Activated naive CD4-positive, alpha-beta T cell treated with anti-CD3 and anti-CD28 coated beads, Interleukin-2, amount 50 U/mL, for 16 hours (primary cell): Measurements from ENCODE around the gene ANXA8.
"Not testable (repeated sequence)": the region's sequence is repeated elsewhere in the genome, so short reads cannot be mapped to it uniquely, and the experiment has no call there.

Source experiments
- DNase-seq: peaks from one replicate; pipeline ENCODE4 v3.0.0-alpha.2; 2020

Gene ANXA8

DNA sequence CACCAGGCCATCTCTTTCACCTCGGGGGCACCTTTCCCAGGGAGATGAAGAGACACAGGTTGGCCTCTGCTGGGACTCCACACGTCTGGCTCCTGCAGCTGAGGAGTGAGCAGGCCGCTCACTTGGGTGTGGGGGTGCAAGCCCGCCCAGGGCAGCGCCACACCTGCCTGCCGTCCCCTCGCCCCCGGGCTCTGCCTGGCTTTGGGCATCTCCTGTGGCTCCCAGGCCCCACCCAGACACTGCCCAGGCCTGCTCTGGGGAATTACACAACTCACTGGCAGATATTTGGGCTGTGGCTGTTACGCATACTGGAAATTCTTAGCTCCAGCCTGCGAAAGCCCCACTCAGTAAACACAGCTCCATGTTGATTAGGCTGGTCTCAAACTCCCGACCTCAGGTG, at the start of gene ANXA8:
ANXA8 (minus strand) TSS at position 193 of the 400 bp plus-strand sequence; CDS start at position 11, 182 bp downstream.
- not testable (repeated sequence) for DNase-seq

DNA sequence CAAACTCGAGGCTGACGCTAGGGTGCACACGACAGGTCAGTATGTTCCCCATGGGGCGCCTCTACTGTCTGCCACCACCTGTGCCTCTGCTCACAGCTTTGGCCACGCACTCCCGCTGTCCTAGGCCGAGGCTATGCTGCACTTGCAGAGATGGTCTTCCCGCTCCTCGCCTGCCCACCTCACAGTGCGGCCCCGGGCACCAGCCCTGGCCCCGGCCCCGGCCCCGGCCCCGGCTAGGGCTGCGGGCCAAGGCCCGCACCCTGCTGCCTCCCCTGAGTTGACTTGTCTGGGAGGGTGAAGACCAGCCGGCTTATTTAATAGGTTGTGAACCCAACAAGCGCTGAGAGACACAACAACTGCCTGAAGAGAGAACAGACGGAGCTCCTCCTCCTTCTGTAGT, 39.6 kb upstream of the ANXA8 start, which contains the start of gene AGAP9:
AGAP9 (minus strand) TSS at position 164 of the 400 bp plus-strand sequence; CDS start at position 52, 112 bp downstream.
- not testable (repeated sequence) for DNase-seq

DNA sequence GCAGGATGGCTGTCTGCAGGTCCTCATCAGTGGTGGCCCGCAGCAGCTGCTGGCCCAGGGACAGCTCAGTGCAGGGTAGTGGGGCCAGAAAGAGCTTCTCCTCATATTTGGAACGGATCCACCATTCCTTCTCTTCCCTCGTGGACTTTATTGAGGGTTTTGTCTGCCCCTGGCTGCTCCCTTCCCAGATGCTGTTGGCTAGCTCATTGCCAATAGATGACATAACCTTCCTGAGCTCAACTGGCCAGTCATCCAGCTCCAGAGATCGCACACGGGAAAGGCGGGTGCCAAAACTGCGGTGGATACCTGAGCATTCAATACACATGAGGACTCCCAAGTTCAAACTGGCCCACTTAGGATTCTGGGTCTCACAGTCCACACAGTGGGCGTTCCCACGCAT, 18.4 kb upstream of the ANXA8 start:
- not testable (repeated sequence) for DNase-seq

GRCh38 chr10:47494226-47494625, 10.3 kb upstream of the ANXA8 start:
- DNase-seq, result not testable (repeated sequence)

GRCh38 chr10:47491600-47491999, 7.7 kb upstream of the ANXA8 start, which contains the start of gene FAM25G:
Gene FAM25G (minus strand): TSS chr10:47491700. CDS start chr10:47491674, 26 bp downstream.
- not testable (repeated sequence) for DNase-seq

DNA sequence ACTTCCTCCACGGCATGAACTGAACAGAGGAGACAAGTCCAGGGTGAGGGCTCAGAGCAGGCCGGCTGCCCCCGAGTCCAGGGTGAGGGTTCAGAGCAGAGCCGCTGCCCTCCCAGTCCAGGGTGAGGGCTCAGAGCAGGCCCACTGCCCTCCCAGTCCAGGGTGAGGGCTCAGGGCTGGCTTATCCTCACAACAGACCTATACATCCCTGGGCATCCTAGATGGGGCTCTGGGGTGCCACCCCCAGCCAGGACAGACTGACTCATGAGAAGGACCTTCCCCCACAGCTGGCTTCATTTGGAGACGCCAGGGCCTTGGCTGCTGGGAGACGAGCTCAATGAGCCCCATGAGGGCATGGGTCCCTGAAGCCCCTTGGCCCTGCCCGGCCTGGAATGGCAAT, 5.7 kb upstream of the ANXA8 start:
- DNase-seq, result not testable (repeated sequence)

GRCh38 chr10:47485943-47486342, 2.0 kb upstream of the ANXA8 start:
- not testable (repeated sequence) for DNase-seq

DNA sequence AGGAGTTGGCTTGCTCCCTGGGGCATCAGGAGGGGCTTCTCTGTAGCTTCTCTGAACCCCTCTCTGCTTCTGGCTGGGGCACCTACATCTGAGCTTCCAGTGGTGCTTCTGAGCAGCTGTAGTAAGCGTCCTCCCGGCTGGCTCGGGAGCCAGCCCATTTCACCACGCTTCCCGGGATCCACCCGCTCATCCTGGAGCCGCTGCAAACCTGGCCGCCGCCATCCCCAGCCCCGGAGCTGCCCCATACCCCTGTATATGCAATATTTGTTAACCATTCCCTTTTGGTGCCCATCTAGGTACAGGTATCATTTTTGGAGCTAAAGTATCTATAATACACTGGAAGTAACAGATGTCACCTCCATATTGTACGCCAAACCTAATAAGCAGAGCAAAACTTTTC, 871 bp upstream of the ANXA8 start:
- DNase-seq, result not testable (repeated sequence)

GRCh38 chr10:47482367-47482766, 1.5 kb downstream of the ANXA8 start:
- DNase-seq, result not testable (repeated sequence)

GRCh38 chr10:47481768-47482181, 2.1 kb downstream of the ANXA8 start:
- DNase-seq, result not testable (repeated sequence)

- DNase-seq, result not testable (repeated sequence)
Measured at GRCh38 chr10:47481182-47481766, 2.6 kb downstream of the ANXA8 start.

GRCh38 chr10:47480133-47480532, 3.8 kb downstream of the ANXA8 start:
- not testable (repeated sequence) for DNase-seq

DNA sequence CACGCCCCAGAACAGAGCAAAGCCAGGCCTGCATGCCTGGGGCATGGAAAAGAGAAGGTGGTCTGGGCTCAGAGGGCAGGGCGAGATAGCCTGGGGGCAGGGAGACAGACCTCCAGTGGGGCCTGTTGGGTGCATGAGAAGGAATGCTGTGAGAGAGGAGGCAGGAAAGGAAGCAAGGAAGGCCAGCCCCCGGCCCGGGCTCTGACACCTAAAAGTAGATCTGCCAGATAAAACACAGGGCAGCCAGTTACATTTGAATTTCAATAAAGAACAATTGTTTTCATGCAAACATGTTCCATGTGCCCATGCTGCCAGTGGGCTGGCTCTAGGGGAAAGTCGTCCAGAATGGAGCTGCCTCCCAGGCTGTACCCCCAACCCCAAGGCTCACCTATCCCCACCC, 5.8 kb downstream of the ANXA8 start:
- not testable (repeated sequence) for DNase-seq

DNA sequence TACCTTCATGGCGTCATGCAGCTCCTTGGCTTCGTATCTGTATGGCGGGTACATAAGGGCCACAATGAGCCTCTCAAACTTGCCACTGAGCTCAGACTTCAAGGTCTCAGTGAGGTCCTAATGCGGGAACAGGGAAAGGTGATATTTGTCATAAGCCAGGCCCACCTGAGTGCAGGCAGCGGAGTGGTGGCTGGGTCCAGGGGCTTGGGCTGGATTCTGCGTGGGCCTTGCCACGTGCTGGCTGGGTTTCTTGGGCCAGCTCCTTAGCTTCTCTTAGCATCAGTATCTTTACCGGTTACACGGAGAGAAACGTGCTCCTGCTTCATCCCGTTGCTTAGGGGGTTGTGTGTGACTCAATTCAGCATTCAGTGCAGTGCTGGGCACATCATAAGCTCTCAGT, 6.8 kb downstream of the ANXA8 start:
- not testable (repeated sequence) for DNase-seq

DNA sequence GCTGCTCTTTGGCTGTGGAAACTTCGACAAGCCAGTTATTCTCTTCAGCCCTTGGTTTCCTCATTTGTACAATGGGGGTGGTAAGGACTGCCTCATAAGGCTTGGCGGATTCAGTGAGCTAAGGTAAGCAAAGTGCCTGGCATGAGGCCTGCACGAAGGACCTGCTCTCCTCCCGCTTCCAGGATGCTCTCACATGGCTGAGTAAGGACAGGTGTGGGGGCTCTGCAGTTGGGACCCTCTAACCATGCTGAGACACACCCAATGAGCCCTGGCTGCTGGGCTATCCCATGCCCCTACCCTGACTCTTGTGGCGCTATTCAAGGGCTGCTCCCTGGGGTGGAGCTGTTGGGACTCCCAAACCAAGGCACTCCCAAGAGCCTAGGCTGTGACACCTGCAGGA, 8.8 kb downstream of the ANXA8 start:
- DNase-seq, result not testable (repeated sequence)

DNA sequence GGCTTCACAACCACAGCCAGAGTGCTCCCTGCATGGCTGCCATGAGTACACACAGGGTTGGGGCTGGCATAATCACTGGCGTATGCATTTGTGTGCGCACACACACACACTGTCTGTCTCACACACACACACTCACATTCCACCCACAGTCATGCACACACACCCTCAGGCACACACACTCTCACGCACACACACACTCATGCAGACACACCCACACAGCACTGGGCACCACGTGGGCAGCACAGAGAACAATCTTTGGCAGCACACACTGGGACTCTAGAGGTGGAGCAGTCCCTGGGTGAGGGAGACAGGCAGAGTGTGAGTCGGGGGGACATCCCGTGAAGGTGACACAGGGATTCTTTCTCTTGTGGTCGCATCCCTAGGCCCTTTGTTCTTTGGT, 10.4 kb downstream of the ANXA8 start:
- not testable (repeated sequence) for DNase-seq

- DNase-seq, result not testable (repeated sequence)
Measured at GRCh38 chr10:47472647-47473046, 11.3 kb downstream of the ANXA8 start.

DNA sequence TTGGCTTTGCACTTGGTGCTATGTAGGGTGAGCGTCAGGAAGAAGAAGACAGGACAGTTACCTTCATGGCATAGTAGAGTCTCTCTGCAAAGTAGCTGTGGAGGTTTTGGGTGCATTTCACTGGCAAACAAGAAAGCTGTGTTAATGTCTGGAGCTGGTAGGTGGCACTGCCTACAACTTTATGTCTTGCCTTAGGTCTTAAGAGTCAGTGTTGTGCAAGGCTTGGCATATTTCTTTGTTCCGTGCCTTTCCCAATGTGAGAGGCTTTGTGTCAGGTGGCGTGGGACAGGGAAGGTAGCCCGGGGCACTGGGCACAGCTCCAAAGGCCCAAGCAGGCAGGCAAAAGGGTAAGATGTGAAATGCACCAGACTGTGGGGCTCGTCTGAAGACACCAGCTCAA, 11.8 kb downstream of the ANXA8 start:
- not testable (repeated sequence) for DNase-seq

- not testable (repeated sequence) for DNase-seq
Measured at GRCh38 chr10:47468731-47469528, 15.0 kb downstream of the ANXA8 start.

DNA sequence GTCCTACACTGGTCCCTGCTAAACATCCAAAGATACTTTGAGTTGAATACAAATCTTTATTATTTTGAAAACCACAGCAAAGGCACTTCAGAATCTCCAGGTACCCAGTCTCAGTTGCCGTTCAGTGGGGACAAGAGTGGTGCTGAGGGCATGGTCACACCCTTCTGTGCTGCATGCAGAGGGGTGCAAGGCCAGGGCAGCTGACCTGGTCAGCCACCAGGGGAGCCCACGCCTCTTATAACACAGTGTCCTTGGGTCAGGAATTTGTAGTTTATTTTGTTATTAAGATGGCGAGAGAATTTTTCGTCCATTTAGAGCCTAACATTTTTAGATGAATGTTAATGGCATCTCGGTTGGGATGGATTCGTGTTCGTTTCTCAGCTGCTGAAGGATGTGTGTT, 16.0 kb downstream of the ANXA8 start:
- not testable (repeated sequence) for DNase-seq

GRCh38 chr10:47467458-47467857, 16.5 kb downstream of the ANXA8 start:
- DNase-seq, result not testable (repeated sequence)

DNA sequence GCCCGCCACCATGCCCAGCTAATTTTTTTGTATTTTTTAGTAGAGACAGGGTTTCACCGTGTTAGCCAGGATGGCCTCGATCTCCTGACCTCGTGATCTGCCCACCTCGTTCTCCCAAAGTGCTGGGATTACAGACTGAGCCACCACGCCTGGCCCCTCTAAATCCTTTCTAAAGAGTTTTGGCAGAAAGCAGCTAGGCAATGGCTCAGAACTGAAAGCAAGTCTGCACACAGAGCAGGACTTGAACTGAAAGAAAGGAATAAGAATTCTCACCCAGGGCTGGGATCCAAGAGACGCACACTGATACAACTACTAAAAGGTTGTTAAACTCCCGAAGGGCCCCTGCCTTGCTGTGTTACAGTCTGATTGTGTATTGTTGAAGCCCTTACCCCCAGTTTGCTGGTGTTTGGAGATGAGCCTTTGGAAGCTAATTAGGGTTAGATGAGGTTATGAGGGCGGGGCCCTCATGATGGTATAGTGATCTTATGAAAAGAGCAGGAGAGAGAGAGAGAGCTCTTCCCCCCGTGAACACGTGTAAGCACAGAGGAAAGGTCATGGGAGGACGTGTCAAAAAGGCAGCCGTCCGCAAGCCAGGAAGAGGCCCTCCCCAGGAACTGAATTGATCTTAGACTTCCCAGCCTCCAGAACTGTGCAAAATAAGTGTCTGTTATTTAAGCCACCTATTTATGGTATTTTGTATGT, 18.5 kb downstream of the ANXA8 start:
- DNase-seq, result not testable (repeated sequence)
